ENCODE data around the gene TEAD4.
A peak's percentile ranks its signal among the peaks of the same experiment; 100 is the strongest.

GRCh38 chr12:2957816-2958431, 1.3 kb upstream of the TEAD4 start:
- peak in 1 of 6 experiments; percentile 24 for TF ChIP-seq CTCF (IDR thresholded peaks at IDR 0.05)
- TF ChIP-seq POLR2A (IDR thresholded peaks at IDR 0.05) = no peak

All from thyroid gland (tissue), 4 donors.